Loucy (cell line): Measurements from ENCODE around the gene TNFRSF11A.

Experiments
- CTCF ChIP-seq: fragments of 200-600 bp; sonication (generic); conservative IDR thresholded peaks from 2 replicates; pipeline ENCODE4 v1.5.1; 2014; ENCODE audit warnings: mild to moderate bottlenecking, antibody characterized with exemption, low read length
- EZH2phosphoT487 ChIP-seq: fragments of 200-600 bp; IDR thresholded peaks from 2 replicates; pipeline ENCODE4 v1.6.1; 2018; ENCODE audit warnings: antibody characterized with exemption, mild to moderate bottlenecking, moderate library complexity, borderline replicate concordance

GRCh38 chr18:62399276-62399675 is 74.2 kb downstream of the TNFRSF11A start:
- TF ChIP-seq CTCF (no peak), EZH2phosphoT487 (no peak)
